ENCODE data around the gene ATG4B. TPM values are rescaled to one million over a fixed set of nuclear protein-coding genes. Genes with fewer than 3 reads are reported as not detected.
A peak's percentile ranks its signal among the peaks of the same experiment; 100 is the strongest.

Gene ATG4B
- total RNA-seq, 1 experiment from 2014 or later, result 133 TPM

DNA sequence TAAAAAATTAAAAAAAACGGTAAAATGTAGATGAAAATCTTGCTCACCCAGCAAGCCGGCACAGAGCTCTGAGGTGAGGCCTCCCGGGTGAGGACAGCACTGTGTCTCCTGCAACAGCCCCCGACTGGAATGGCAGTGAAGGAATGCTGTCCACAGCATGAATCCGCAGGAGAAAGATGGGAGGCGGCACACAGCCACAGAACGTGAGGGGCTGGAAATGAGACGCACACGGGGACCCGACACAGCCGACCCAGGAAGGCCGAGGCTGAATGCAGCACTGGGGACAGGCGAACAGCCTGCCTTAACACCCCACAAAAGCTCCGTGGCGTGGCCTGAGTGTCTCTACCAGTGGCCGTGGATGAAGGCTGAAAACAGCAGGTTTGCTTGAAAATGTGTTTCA, 44.2 kb upstream of the ATG4B start:
- Mint-ChIP-seq H3K4me3 (no peak overlapping the region), H3K36me3 (peaks cover 18% of the 10 kb centered on the region), H3K27ac (no peak overlapping the region), H3K4me1 (peaks cover 7% of the 10 kb centered on the region; the same call in 1 of the 2 replicates), H3K9me3 (peaks cover 14% of the 10 kb centered on the region), H3K27me3 (ENCODE audit: low read depth) (no peaks in the 10 kb centered on the region)
- no peak for DNase-seq (ENCODE audit: low spot score)
- ChIA-PET POLR2A (no interaction called here), CTCF (interaction anchor here (1.3 kb wide), 1 partner anchor 13 kb away, joined by 3 read pairs; no protein-coding TSS in a partner anchor)
- TF ChIP-seq, protein P1, sequence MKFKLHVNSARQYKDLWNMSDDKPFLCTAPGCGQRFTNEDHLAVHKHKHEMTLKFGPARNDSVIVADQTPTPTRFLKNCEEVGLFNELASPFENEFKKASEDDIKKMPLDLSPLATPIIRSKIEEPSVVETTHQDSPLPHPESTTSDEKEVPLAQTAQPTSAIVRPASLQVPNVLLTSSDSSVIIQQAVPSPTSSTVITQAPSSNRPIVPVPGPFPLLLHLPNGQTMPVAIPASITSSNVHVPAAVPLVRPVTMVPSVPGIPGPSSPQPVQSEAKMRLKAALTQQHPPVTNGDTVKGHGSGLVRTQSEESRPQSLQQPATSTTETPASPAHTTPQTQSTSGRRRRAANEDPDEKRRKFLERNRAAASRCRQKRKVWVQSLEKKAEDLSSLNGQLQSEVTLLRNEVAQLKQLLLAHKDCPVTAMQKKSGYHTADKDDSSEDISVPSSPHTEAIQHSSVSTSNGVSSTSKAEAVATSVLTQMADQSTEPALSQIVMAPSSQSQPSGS (CRISPR knock-in tag; IDR thresholded peaks at IDR 0.05; ENCODE audit: borderline replicate concordance, low read depth), result no peak
- no peak for ATAC-seq

DNA sequence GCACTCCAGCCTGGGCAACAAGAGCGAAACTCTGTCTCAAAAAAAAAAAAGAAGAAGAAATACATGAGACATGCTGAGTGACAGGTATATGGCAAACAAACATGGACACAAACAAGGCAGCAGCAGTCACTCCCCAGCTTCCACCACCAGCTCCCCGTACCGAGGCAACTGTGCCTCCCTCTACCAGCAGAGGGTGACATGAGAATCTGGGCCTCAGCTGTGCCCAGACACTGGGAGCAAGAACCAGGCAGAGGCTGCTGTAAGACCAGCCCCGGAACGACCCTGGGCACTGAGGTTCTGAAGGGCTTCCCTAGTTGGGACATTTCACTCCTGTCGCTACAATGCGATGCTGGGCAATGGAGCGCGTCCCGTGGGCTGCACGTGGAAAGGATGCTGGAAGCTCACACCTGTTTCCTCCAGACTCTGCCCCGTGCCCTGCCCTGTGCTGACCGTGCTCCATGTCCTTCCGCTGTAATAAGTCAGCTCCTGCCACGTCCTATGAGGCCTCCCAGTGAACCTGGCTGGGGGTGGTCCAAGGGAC, 41.8 kb upstream of the ATG4B start:
- peaks cover 31% of the 10 kb centered on the region for H3K36me3 Mint-ChIP-seq
- peak; percentile 92 for ATAC-seq
- H3K27me3 Mint-ChIP-seq (ENCODE audit: low read depth), result no peaks in the 10 kb centered on the region
- H3K4me3 Mint-ChIP-seq, result no peak overlapping the region
- H3K27ac Mint-ChIP-seq, result peak overlapping the region; percentile 65; the same call in 1 of the 2 replicates
- DNase-seq (ENCODE audit: low spot score), result peak; percentile 50
- TF ChIP-seq ZNF138 (CRISPR knock-in tag; conservative IDR thresholded peaks at IDR 0.05) (no peak), EMX1 (CRISPR knock-in tag; IDR thresholded peaks at IDR 0.05) (no peak), ZBTB21 (CRISPR knock-in tag; IDR thresholded peaks at IDR 0.05; ENCODE audit: borderline replicate concordance) (no peak), ZNF396 (CRISPR knock-in tag; IDR thresholded peaks at IDR 0.05; ENCODE audit: borderline replicate concordance) (no peak), ETV6 (CRISPR knock-in tag; IDR thresholded peaks at IDR 0.05) (no peak), TEAD4 (CRISPR knock-in tag; IDR thresholded peaks at IDR 0.05) (no peak)
- TF ChIP-seq, protein P2, sequence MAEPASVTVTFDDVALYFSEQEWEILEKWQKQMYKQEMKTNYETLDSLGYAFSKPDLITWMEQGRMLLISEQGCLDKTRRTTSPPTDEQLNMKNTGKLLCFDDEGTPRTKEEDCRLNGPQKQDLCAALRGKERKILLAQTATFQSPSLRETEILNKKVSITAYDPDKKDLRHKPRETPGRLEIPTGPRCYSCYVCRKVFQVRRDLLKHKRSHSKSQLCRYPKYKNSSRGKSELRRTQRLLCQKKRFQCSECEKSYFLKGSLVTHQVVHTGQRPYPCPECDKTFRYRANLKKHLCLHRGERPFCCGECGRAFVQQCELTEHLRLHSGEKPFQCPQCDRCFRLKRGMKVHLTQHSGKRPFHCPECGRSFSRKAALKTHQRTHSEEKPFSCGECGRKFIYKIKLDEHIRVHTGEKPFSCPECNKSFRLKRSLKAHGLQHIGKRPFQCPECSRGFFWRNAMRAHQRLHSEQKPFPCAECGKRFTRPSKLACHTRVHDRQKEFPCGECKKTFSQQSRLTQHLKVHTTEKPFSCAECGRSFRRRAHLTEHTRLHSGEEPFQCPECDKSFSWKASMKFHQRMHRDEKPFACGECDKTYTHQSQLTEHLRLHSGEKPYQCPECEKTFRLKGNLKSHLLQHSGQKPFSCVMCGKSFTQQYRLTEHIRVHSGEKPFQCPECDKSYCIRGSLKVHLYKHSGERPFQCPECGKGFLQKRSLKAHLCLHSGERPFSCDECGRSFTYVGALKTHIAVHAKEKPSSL (CRISPR knock-in tag; conservative IDR thresholded peaks at IDR 0.05), result no peak
- TF ChIP-seq, protein P3, sequence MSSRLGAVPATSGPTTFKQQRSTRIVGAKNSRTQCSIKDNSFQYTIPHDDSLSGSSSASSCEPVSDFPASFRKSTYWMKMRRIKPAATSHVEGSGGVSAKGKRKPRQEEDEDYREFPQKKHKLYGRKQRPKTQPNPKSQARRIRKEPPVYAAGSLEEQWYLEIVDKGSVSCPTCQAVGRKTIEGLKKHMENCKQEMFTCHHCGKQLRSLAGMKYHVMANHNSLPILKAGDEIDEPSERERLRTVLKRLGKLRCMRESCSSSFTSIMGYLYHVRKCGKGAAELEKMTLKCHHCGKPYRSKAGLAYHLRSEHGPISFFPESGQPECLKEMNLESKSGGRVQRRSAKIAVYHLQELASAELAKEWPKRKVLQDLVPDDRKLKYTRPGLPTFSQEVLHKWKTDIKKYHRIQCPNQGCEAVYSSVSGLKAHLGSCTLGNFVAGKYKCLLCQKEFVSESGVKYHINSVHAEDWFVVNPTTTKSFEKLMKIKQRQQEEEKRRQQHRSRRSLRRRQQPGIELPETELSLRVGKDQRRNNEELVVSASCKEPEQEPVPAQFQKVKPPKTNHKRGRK (CRISPR knock-in tag; IDR thresholded peaks at IDR 0.05; ENCODE audit: borderline replicate concordance), result no peak
- TF ChIP-seq, protein P4, sequence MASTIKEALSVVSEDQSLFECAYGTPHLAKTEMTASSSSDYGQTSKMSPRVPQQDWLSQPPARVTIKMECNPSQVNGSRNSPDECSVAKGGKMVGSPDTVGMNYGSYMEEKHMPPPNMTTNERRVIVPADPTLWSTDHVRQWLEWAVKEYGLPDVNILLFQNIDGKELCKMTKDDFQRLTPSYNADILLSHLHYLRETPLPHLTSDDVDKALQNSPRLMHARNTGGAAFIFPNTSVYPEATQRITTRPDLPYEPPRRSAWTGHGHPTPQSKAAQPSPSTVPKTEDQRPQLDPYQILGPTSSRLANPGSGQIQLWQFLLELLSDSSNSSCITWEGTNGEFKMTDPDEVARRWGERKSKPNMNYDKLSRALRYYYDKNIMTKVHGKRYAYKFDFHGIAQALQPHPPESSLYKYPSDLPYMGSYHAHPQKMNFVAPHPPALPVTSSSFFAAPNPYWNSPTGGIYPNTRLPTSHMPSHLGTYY (CRISPR knock-in tag; IDR thresholded peaks at IDR 0.05), result no peak
- TF ChIP-seq, protein P5, sequence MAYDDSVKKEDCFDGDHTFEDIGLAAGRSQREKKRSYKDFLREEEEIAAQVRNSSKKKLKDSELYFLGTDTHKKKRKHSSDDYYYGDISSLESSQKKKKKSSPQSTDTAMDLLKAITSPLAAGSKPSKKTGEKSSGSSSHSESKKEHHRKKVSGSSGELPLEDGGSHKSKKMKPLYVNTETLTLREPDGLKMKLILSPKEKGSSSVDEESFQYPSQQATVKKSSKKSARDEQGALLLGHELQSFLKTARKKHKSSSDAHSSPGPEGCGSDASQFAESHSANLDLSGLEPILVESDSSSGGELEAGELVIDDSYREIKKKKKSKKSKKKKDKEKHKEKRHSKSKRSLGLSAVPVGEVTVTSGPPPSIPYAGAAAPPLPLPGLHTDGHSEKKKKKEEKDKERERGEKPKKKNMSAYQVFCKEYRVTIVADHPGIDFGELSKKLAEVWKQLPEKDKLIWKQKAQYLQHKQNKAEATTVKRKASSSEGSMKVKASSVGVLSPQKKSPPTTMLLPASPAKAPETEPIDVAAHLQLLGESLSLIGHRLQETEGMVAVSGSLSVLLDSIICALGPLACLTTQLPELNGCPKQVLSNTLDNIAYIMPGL (CRISPR knock-in tag; IDR thresholded peaks at IDR 0.05), result no peak
- TF ChIP-seq, protein P6, sequence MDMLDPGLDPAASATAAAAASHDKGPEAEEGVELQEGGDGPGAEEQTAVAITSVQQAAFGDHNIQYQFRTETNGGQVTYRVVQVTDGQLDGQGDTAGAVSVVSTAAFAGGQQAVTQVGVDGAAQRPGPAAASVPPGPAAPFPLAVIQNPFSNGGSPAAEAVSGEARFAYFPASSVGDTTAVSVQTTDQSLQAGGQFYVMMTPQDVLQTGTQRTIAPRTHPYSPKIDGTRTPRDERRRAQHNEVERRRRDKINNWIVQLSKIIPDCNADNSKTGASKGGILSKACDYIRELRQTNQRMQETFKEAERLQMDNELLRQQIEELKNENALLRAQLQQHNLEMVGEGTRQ (CRISPR knock-in tag; IDR thresholded peaks at IDR 0.05), result no peak
- TF ChIP-seq, protein P7, sequence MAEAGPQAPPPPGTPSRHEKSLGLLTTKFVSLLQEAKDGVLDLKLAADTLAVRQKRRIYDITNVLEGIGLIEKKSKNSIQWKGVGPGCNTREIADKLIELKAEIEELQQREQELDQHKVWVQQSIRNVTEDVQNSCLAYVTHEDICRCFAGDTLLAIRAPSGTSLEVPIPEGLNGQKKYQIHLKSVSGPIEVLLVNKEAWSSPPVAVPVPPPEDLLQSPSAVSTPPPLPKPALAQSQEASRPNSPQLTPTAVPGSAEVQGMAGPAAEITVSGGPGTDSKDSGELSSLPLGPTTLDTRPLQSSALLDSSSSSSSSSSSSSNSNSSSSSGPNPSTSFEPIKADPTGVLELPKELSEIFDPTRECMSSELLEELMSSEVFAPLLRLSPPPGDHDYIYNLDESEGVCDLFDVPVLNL (CRISPR knock-in tag; IDR thresholded peaks at IDR 0.05; ENCODE audit: borderline replicate concordance, low read depth), result no peak
- POLR2A ChIA-PET, result no interaction called here
- H3K9me3 Mint-ChIP-seq, result no peaks in the 10 kb centered on the region
- CTCF ChIA-PET, result interaction anchor here (0.6 to 1.7 kb wide), 14 partner anchors 11 to 204 kb away, joined by 3 to 9 read pairs (median 4); partner anchors contain the start of genes BOK, D2HGDH and ING5
- no peaks in the 10 kb centered on the region for H3K4me1 Mint-ChIP-seq
